Effector memory CD8-positive, alpha-beta T cell (primary cell): Measurements from ENCODE around the gene JAKMIP1.

Source experiments
- ATAC-seq: fragments of 150-1000 bp; cut with Tn5 transposase; replicated peaks from 2 replicates; pipeline ENCODE4 v1.10.0; 2021; ENCODE audit warnings: mild to moderate bottlenecking, moderate library complexity
- DNase-seq, 3 experiments: peaks; one replicate each; pipeline ENCODE4 v3.0.0; 2021
- H3K27ac Mint-ChIP-seq, 2 donors: one replicate each; pipeline ENCODE4 v1.8.0; 2022; ENCODE audit warnings: mild to moderate bottlenecking in 2 of 2, mixed read lengths in 2 of 2, moderate library complexity in 2 of 2
- H3K27me3 Mint-ChIP-seq, 2 donors: one replicate each; pipeline ENCODE4 v1.8.0; 2022; ENCODE audit warnings: mixed read lengths in 2 of 2
- H3K36me3 Mint-ChIP-seq: one replicate; pipeline ENCODE4 v1.8.0; 2022; ENCODE audit warnings: mild to moderate bottlenecking, moderate library complexity, mixed read lengths; ENCODE audit not compliant: insufficient read depth
- H3K4me1 Mint-ChIP-seq, 2 donors: one replicate each; pipeline ENCODE4 v1.8.0; 2022; ENCODE audit warnings: low read depth in 2 of 2, mixed read lengths in 2 of 2
- H3K4me3 Mint-ChIP-seq, 2 donors: one replicate each; pipeline ENCODE4 v1.8.0; 2022; ENCODE audit warnings: mild to moderate bottlenecking in 2 of 2, mixed read lengths in 2 of 2, moderate library complexity in 2 of 2
- H3K9me3 Mint-ChIP-seq, 2 donors: one replicate each; pipeline ENCODE4 v1.8.0; 2022; ENCODE audit warnings: mixed read lengths in 2 of 2

The JAKMIP1 gene

GRCh38 chr4:6118201-6118600 lies 82.1 kb downstream of the JAKMIP1 start:
- H3K9me3 Mint-ChIP-seq, result no peaks in the 10 kb centered on the region
- no peaks in the 10 kb centered on the region for H3K27me3 Mint-ChIP-seq
- no peaks in the 10 kb centered on the region for H3K36me3 Mint-ChIP-seq
- peaks cover 9 to 25% of the 10 kb centered on the region in 2 donors for H3K4me1 Mint-ChIP-seq
- no peak for DNase-seq
- no peak overlapping the region for H3K4me3 Mint-ChIP-seq
- ATAC-seq, result no peak
- H3K27ac Mint-ChIP-seq, result no peak overlapping the region

DNA sequence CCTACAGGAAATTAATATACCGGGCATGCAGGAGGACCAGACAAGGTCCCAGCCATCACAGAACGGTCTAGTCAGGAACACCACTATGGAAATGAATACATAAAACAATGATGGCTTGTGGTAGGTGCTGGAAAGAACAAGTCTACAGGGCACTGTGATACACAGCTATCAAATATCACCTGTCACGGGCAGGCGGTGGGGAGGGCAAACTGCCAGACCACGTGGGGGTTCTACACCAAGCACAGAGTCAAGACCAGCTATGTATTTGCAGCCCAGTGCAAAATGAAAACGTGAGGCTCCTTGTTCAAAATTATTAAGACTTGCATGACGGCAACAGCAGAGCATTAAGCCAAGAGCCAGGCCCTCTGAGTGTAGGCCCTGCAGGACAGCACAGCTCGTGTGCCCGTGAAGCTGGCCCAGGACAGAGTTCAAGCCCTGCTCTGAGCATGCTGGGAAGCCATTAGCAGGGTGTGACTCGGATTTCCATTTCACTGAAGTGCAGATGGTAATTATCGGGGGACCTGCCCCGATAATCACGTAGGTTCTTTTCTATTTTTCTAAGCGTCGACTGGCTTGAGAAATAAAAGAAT lies 83.6 kb downstream of the JAKMIP1 start:
- H3K36me3 Mint-ChIP-seq, result no peaks in the 10 kb centered on the region
- H3K4me1 Mint-ChIP-seq, result peaks cover 9 to 19% of the 10 kb centered on the region in 2 donors
- peak overlapping the region in 1 of 2 donors; percentile 54 for H3K27ac Mint-ChIP-seq
- ATAC-seq (no peak), DNase-seq (no peak)
- no peak overlapping the region for H3K4me3 Mint-ChIP-seq
- no peaks in the 10 kb centered on the region for H3K27me3 Mint-ChIP-seq
- no peaks in the 10 kb centered on the region for H3K9me3 Mint-ChIP-seq

DNA sequence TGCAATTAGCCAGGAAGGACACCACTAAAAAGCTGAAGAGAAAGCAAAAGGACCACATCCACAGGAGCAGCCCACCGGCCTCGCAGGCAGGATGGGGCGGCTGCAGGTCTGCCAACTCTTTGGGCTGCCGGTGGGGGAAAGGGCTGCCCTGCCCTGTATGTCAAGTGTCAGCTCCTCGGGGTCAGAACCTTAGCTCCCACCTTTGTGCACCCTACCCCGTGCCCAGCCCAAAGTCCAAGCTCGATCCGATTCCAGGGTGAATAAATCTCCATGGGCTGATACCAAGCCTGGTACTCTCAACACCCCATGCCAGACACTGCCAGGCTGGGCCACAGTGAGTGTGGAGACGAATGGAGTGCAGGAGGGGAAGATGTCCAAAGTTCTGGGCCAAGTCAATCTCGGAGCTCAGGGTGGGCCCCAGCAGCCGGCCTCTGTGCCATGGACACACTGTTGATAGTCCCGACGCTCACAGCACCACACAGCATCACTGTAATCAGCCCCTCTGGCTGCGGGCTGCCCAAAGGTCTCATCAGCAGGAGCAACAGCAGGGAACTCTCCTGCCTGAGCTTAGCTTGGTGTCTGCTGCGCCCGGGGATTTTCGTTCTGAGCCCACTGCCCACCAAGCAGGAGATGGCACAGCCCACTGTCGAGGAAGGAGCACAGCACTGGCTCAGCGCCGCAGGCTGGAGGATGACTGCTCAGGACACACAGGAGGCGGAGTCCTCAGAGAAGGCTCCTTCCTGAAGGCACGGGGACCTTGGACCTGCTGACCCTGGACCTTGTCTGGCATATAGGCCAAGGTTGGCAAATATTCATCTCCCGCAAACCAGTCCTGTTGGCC lies 84.4 kb downstream of the JAKMIP1 start:
- H3K4me3 Mint-ChIP-seq, result no peak overlapping the region
- no peaks in the 10 kb centered on the region for H3K9me3 Mint-ChIP-seq
- H3K4me1 Mint-ChIP-seq, result peaks cover 11 to 26% of the 10 kb centered on the region in 2 donors
- no peaks in the 10 kb centered on the region for H3K36me3 Mint-ChIP-seq
- peak overlapping the region in 1 of 2 donors; percentile 35 for H3K27ac Mint-ChIP-seq
- no peak for ATAC-seq
- H3K27me3 Mint-ChIP-seq, result no peaks in the 10 kb centered on the region
- no peak for DNase-seq

DNA sequence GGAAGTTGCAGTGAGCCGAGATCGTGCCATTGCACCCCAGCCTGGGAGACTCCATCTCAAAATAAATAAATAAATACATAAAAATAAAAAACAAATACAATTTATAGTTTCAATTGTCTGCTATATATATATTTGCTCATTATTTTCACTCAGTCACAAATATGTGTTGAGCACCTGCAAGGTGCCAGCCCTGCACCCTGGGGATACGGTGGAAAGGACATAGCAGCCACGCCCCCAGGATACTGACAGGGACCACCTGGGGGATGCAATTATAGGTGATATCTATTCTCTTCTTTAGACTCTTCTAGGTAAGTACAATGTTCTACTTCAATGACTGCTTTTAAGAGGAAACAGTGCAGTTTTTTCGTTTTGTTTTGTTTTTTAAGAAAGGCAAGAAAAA lies 85.0 kb downstream of the JAKMIP1 start:
- no peaks in the 10 kb centered on the region for H3K27me3 Mint-ChIP-seq
- H3K27ac Mint-ChIP-seq, result peak overlapping the region in 1 of 2 donors; percentile 35
- H3K36me3 Mint-ChIP-seq, result no peaks in the 10 kb centered on the region
- H3K9me3 Mint-ChIP-seq, result no peaks in the 10 kb centered on the region
- DNase-seq (no peak), ATAC-seq (no peak)
- H3K4me1 Mint-ChIP-seq, result peaks cover 11 to 26% of the 10 kb centered on the region in 2 donors
- H3K4me3 Mint-ChIP-seq, result no peak overlapping the region

GRCh38 chr4:6114601-6115000 lies 85.7 kb downstream of the JAKMIP1 start:
- DNase-seq (no peak), ATAC-seq (no peak)
- Mint-ChIP-seq H3K9me3 (no peaks in the 10 kb centered on the region), H3K27ac (peak overlapping the region in 1 of 2 donors; percentile 77), H3K4me3 (no peak overlapping the region), H3K36me3 (peaks cover 1% of the 10 kb centered on the region), H3K4me1 (peaks cover 7 to 23% of the 10 kb centered on the region in 2 donors), H3K27me3 (no peaks in the 10 kb centered on the region)

GRCh38 chr4:6114181-6114580 lies 86.2 kb downstream of the JAKMIP1 start:
- peak overlapping the region in 1 of 2 donors; percentile 30 for H3K27ac Mint-ChIP-seq
- peaks cover 5 to 21% of the 10 kb centered on the region in 2 donors for H3K4me1 Mint-ChIP-seq
- ATAC-seq, result no peak
- H3K27me3 Mint-ChIP-seq, result no peaks in the 10 kb centered on the region
- H3K9me3 Mint-ChIP-seq, result no peaks in the 10 kb centered on the region
- H3K4me3 Mint-ChIP-seq, result no peak overlapping the region
- H3K36me3 Mint-ChIP-seq, result peaks cover 4% of the 10 kb centered on the region
- no peak for DNase-seq

DNA sequence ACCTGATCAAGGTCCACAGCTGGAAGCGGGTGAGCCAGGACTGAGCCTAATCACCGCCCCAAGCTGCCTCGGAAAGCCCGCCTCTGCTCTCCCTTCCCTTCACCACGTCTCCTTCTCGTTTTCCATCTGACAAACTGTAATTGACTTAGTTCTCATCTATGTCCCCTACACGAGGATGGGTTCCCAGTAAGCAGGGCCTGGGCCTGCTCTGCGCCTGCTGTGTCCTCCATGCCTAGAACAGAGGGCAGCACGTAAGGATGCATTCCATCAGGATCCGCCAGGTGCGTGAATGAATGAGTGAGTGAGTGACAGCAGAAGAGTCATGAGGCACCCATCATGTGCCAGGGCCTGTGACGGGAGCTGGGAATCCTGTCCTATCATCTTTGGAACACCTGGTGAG lies 86.7 kb downstream of the JAKMIP1 start:
- ATAC-seq (no peak), DNase-seq (no peak)
- H3K36me3 Mint-ChIP-seq, result peaks cover 4% of the 10 kb centered on the region
- peak overlapping the region in 1 of 2 donors; percentile 30 for H3K27ac Mint-ChIP-seq
- H3K27me3 Mint-ChIP-seq, result no peaks in the 10 kb centered on the region
- H3K9me3 Mint-ChIP-seq, result no peaks in the 10 kb centered on the region
- H3K4me1 Mint-ChIP-seq, result peaks cover 5 to 18% of the 10 kb centered on the region in 2 donors
- H3K4me3 Mint-ChIP-seq, result no peak overlapping the region

DNA sequence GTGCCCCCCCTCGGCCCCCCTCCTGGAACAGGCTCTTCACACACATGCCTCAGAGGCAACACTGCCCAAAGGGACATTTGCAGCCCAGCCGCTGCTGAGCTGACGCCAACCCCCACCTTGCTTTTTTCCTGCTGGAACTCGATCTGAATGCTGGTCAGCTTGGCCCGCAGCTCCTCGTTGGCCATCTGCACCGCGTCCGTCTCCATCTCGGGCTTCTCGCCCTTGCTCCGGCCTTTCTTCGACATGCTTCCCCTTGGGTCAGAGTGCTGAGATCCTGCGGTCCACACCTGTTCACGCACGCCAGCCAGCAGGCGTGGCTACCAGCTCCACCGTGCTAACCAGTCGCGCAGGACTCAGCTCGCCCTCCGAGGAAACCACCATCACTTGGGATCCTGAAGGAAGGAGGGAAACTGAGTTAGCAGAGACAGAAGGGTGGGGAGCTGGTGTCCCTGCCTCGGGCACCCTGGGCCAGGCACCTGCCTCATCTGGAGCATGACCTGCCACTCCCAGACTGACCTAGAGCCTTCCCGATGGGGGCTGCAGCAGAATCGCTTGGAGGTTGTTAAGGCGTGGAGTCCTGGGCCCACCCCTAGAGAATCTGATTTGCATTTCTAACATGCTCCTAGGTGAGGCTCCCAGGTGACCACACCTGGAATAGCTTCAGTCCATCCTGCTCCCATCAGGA lies 87.6 kb downstream of the JAKMIP1 start:
- no peaks in the 10 kb centered on the region for H3K9me3 Mint-ChIP-seq
- DNase-seq, result no peak
- peaks cover 5 to 17% of the 10 kb centered on the region in 2 donors for H3K4me1 Mint-ChIP-seq
- H3K27ac Mint-ChIP-seq, result no peak overlapping the region
- H3K36me3 Mint-ChIP-seq, result peaks cover 4% of the 10 kb centered on the region
- H3K4me3 Mint-ChIP-seq, result no peak overlapping the region
- ATAC-seq, result no peak
- H3K27me3 Mint-ChIP-seq, result no peaks in the 10 kb centered on the region

- Mint-ChIP-seq H3K27ac (no peak overlapping the region), H3K4me1 (peaks cover 5 to 17% of the 10 kb centered on the region in 2 donors), H3K9me3 (no peaks in the 10 kb centered on the region), H3K4me3 (no peak overlapping the region), H3K36me3 (peaks cover 7% of the 10 kb centered on the region), H3K27me3 (no peaks in the 10 kb centered on the region)
- ATAC-seq, result no peak
- DNase-seq, result no peak
Measured at GRCh38 chr4:6111354-6111960, 88.9 kb downstream of the JAKMIP1 start.

DNA sequence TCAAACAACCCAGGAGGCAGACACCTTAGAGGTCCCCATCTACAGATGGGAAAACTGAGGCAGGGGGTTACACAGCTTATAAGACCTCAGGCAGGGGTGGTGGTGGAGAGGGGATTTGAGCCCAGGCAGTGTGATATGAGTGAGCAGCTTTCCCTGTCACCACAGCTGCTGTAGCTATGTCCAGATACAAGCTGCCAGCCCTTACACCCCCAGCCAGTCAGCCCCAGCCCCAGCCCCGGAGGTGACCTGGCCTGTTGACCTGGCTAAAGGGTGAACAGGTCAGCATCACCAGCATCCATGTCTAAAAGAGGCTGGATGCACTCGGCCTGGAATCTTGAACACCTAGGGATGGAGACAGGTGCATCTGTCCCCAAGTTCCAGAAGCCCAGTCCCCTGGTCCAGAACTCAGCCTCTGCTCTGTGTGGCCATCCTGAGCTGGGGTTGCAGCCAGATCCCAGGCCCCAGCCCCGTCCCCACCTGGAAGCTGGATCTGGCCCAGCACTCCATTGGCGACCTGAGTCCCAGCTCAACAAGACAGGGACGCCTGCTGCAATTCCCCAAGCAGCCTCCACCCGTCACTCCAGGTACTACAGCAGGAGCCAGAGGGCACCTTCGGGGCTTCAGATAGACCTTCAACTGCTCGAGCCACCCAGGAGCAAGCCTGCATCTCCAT lies 89.5 kb downstream of the JAKMIP1 start:
- Mint-ChIP-seq H3K4me3 (no peak overlapping the region), H3K27me3 (no peaks in the 10 kb centered on the region), H3K36me3 (peaks cover 7% of the 10 kb centered on the region), H3K4me1 (peaks cover 5 to 17% of the 10 kb centered on the region in 2 donors), H3K9me3 (no peaks in the 10 kb centered on the region), H3K27ac (no peak overlapping the region)
- DNase-seq (no peak), ATAC-seq (no peak)

- no peak for ATAC-seq
- Mint-ChIP-seq H3K4me1 (peaks cover 5 to 17% of the 10 kb centered on the region in 2 donors), H3K4me3 (no peak overlapping the region), H3K36me3 (peaks cover 8% of the 10 kb centered on the region), H3K27me3 (no peaks in the 10 kb centered on the region), H3K27ac (peak overlapping the region in 1 of 2 donors; percentile 70), H3K9me3 (no peaks in the 10 kb centered on the region)
- DNase-seq, result no peak
Measured at GRCh38 chr4:6109842-6110560, 90.3 kb downstream of the JAKMIP1 start.

DNA sequence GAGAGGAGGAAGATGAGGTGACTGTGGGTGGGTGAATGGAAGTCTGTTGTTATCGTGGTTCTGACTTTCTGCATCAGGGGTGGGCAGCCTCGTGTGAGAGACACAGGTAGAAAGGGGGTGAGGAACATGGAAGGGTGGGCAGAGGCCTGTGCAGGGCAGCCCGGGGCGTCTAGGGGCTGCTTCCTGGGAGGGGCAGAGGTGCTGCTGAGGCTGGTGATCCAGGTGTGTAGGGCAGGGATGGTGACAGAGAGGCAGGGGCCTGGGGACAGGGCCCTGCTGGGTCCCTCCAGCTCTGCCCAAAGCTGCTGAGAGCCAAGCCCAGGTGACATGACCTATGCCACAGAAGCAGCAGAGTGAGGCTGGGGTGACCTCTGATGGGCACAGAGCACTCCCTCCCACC lies 92.5 kb downstream of the JAKMIP1 start:
- peaks cover 2 to 7% of the 10 kb centered on the region in 2 donors for H3K4me1 Mint-ChIP-seq
- no peaks in the 10 kb centered on the region for H3K9me3 Mint-ChIP-seq
- H3K4me3 Mint-ChIP-seq, result no peak overlapping the region
- no peaks in the 10 kb centered on the region for H3K27me3 Mint-ChIP-seq
- ATAC-seq (no peak), DNase-seq (no peak)
- H3K36me3 Mint-ChIP-seq, result peaks cover 12% of the 10 kb centered on the region
- H3K27ac Mint-ChIP-seq, result no peak overlapping the region
